CD4-positive, alpha-beta T cell treated with Interleukin-10 for 1 hour (primary cell): ENCODE data around the gene TMCO4.

Source experiments
- DNase-seq: peaks from one replicate; pipeline ENCODE4 v3.0.0-alpha.2; 2020

Gene TMCO4

GRCh38 chr1:19774180-19774785 lies 25.4 kb downstream of the TMCO4 start:
- no peak for DNase-seq

GRCh38 chr1:19773485-19773884 lies 26.2 kb downstream of the TMCO4 start:
- no peak for DNase-seq

- no peak for DNase-seq
Measured at GRCh38 chr1:19772053-19772452, 27.7 kb downstream of the TMCO4 start.

- no peak for DNase-seq
Measured at GRCh38 chr1:19771350-19771749, 28.4 kb downstream of the TMCO4 start.

- no peak for DNase-seq
Measured at GRCh38 chr1:19770436-19771190, 29.1 kb downstream of the TMCO4 start.

GRCh38 chr1:19769211-19769932 lies 30.3 kb downstream of the TMCO4 start:
- DNase-seq: no peak

GRCh38 chr1:19768353-19769210 lies 31.1 kb downstream of the TMCO4 start:
- no peak for DNase-seq

GRCh38 chr1:19765623-19766022 lies 34.1 kb downstream of the TMCO4 start:
- DNase-seq: no peak

GRCh38 chr1:19764848-19765247 lies 34.9 kb downstream of the TMCO4 start:
- no peak for DNase-seq

- peak; percentile 27 for DNase-seq
Measured at GRCh38 chr1:19762175-19762779, 37.4 kb downstream of the TMCO4 start.

- no peak for DNase-seq
Measured at GRCh38 chr1:19759740-19760089, 40.0 kb downstream of the TMCO4 start.

- no peak for DNase-seq
Measured at GRCh38 chr1:19758227-19758830, 41.4 kb downstream of the TMCO4 start.

- no peak for DNase-seq
Measured at GRCh38 chr1:19757641-19758040, 42.1 kb downstream of the TMCO4 start.

GRCh38 chr1:19756480-19756879 lies 43.2 kb downstream of the TMCO4 start:
- no peak for DNase-seq

GRCh38 chr1:19754482-19754881 lies 45.2 kb downstream of the TMCO4 start:
- DNase-seq: no peak

GRCh38 chr1:19752083-19752696 lies 47.5 kb downstream of the TMCO4 start:
- no peak for DNase-seq

- no peak for DNase-seq
Measured at GRCh38 chr1:19750882-19751276, 48.8 kb downstream of the TMCO4 start.

GRCh38 chr1:19750101-19750881 lies 49.4 kb downstream of the TMCO4 start:
- DNase-seq: no peak

GRCh38 chr1:19749685-19750084 lies 50.0 kb downstream of the TMCO4 start:
- no peak for DNase-seq

- DNase-seq: no peak
Measured at GRCh38 chr1:19747761-19748160, 52.0 kb downstream of the TMCO4 start.

GRCh38 chr1:19744886-19745285 lies 54.8 kb downstream of the TMCO4 start:
- no peak for DNase-seq
